CD4-positive, alpha-beta T cell treated with Interleukin-6 at 100 ng/mL for 8 hours (primary cell): ENCODE data around the gene PIGK.
"Not testable (repeated sequence)": the region's sequence is repeated elsewhere in the genome, so short reads cannot be mapped to it uniquely, and the experiment has no call there.

ENCODE experiments used
- DNase-seq: peaks from one replicate; pipeline ENCODE4 v3.0.0-alpha.2; 2020; ENCODE audit warnings: mixed read lengths, low spot score

The PIGK gene

GRCh38 chr1:77193951-77194350, 25.3 kb downstream of the PIGK start:
- DNase-seq, result no peak

- no peak for DNase-seq
These were observed 30.5 kb downstream of the PIGK start for GRCh38 chr1:77188770-77189169.

GRCh38 chr1:77186907-77187306, 32.3 kb downstream of the PIGK start:
- not testable (repeated sequence) for DNase-seq

GRCh38 chr1:77182083-77182482, 37.1 kb downstream of the PIGK start:
- DNase-seq, result no peak

- DNase-seq, result no peak
These were observed 39.6 kb downstream of the PIGK start for GRCh38 chr1:77179632-77180031.

GRCh38 chr1:77175230-77175844, 43.9 kb downstream of the PIGK start:
- no peak for DNase-seq

- DNase-seq, result no peak
These were observed 48.5 kb downstream of the PIGK start for GRCh38 chr1:77170687-77171086.

- DNase-seq, result no peak
These were observed 50.9 kb downstream of the PIGK start for GRCh38 chr1:77168358-77168757.

GRCh38 chr1:77164434-77164944, 54.7 kb downstream of the PIGK start:
- no peak for DNase-seq

- not testable (repeated sequence) for DNase-seq
These were observed 59.5 kb downstream of the PIGK start for GRCh38 chr1:77159706-77160105.

- no peak for DNase-seq
These were observed 63.0 kb downstream of the PIGK start for GRCh38 chr1:77156214-77156613.

GRCh38 chr1:77146270-77146669, 73.0 kb downstream of the PIGK start:
- no peak for DNase-seq

GRCh38 chr1:77143529-77144121, 75.6 kb downstream of the PIGK start:
- DNase-seq, result no peak

GRCh38 chr1:77139389-77139788, 79.8 kb downstream of the PIGK start:
- DNase-seq, result no peak

- DNase-seq, result no peak
These were observed 84.9 kb downstream of the PIGK start for GRCh38 chr1:77134359-77134758.

GRCh38 chr1:77133731-77134358, 85.4 kb downstream of the PIGK start:
- DNase-seq, result no peak

- DNase-seq, result peak; percentile 18
These were observed 92.9 kb downstream of the PIGK start for GRCh38 chr1:77126307-77126706.

GRCh38 chr1:77121503-77121902, 97.7 kb downstream of the PIGK start:
- no peak for DNase-seq

GRCh38 chr1:77120950-77121349, 98.3 kb downstream of the PIGK start:
- no peak for DNase-seq

- DNase-seq, result no peak
These were observed 100.5 kb downstream of the PIGK start for GRCh38 chr1:77118712-77119111.

GRCh38 chr1:77104672-77105071, 114.6 kb downstream of the PIGK start:
- no peak for DNase-seq

GRCh38 chr1:77103486-77103885, 115.7 kb downstream of the PIGK start:
- no peak for DNase-seq

- DNase-seq, result no peak
These were observed 118.4 kb downstream of the PIGK start for GRCh38 chr1:77100875-77101274.
